Suprapubic skin (tissue), 4 donors: Measurements from ENCODE around the gene TAPBP. TPM values are rescaled to one million over a fixed set of nuclear protein-coding genes. Genes with fewer than 3 reads are reported as not detected.

Experiments used
- DNase-seq, 2 donors: peaks; one replicate each; pipeline ENCODE4 v3.0.0-alpha.2; 2019; ENCODE audit warnings: low spot score in 2 of 2
- H3K27ac ChIP-seq: fragments of 200-600 bp; sonication (generic); one replicate; pipeline ENCODE4 v1.5.1; 2019
- H3K27me3 ChIP-seq: fragments of 200-600 bp; sonication (generic); one replicate; pipeline ENCODE4 v1.5.1; 2019
- H3K36me3 ChIP-seq: fragments of 200-600 bp; sonication (generic); one replicate; pipeline ENCODE4 v1.5.1; 2019
- H3K4me1 ChIP-seq: fragments of 200-600 bp; sonication (generic); one replicate; pipeline ENCODE4 v1.5.1; 2019
- H3K4me3 ChIP-seq: fragments of 200-600 bp; sonication (generic); one replicate; pipeline ENCODE4 v1.5.1; 2019; ENCODE audit warnings: mild to moderate bottlenecking
- H3K9me3 ChIP-seq: fragments of 200-600 bp; sonication (generic); one replicate; pipeline ENCODE4 v1.5.1; 2019
- EP300 ChIP-seq: sonication (generic); formaldehyde crosslinking; IDR thresholded peaks from one replicate; pipeline ENCODE4 v1.6.1; 2017; ENCODE audit warnings: antibody characterized with exemption
- POLR2A ChIP-seq, 2 donors: fragments of 450-650 bp; IDR thresholded peaks; one replicate each; pipeline ENCODE4 v1.6.1; 2017; ENCODE audit warnings: antibody characterized with exemption in 2 of 2, mild to moderate bottlenecking in 2 of 2, moderate library complexity in 2 of 2
- POLR2AphosphoS5 ChIP-seq, 3 donors: sonication (generic); formaldehyde crosslinking; IDR thresholded peaks; one replicate each; pipeline ENCODE4 v1.6.1; 2017; ENCODE audit warnings: antibody characterized with exemption in 3 of 3
- WGBS: methylation state at CpG from one replicate; pipeline ENCODE4 v1.1.5; 2018; 5-methylcytosine and 5-hydroxymethylcytosine counted together
- total RNA-seq, 4 donors: library from RNA; depleted of rRNA; stranded (reverse); fragments of >200 nt; gene quantifications; one replicate each; pipeline ENCODE4 v1.1.0, GENCODE V29; 2016
- TF ChIP-seq, protein P1 (sequence below), 2 donors: fragments of 200-600 bp in 1 of 2; fragments of 450-650 bp in 1 of 2; sonication (generic) in 1 of 2; IDR thresholded peaks; one replicate each; pipeline ENCODE4 v1.5.1; 2016 to 2019; ENCODE audit warnings: antibody characterized with exemption in 2 of 2, mild to moderate bottlenecking in 1 of 2, moderate library complexity in 1 of 2

Gene TAPBP
- total RNA-seq, 4 donors from 2014 or later = 91.5 to 132 (median 108) TPM

DNA sequence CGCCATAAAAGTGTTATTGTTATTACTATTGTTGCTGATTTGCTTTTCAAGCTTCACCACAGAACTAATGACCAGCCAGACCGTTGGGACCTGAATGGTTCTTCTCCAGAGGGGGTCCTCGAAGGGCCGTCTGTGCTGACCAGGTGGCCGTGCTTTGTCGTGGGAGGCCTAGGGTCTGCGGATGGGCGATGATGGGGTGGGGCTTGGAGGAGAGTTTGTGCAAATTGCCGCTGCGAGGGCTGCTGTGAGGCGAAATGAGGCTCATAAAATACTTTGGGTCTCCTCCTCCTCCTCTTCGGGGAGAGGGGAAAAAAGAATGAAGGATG is 9.7 kb upstream of the TAPBP start:
- TF ChIP-seq EP300 (no peak), POLR2AphosphoS5 (IDR thresholded peaks at IDR 0.05) (no peak), POLR2A (IDR thresholded peaks at IDR 0.05) (no peak)
- TF ChIP-seq, protein P1, sequence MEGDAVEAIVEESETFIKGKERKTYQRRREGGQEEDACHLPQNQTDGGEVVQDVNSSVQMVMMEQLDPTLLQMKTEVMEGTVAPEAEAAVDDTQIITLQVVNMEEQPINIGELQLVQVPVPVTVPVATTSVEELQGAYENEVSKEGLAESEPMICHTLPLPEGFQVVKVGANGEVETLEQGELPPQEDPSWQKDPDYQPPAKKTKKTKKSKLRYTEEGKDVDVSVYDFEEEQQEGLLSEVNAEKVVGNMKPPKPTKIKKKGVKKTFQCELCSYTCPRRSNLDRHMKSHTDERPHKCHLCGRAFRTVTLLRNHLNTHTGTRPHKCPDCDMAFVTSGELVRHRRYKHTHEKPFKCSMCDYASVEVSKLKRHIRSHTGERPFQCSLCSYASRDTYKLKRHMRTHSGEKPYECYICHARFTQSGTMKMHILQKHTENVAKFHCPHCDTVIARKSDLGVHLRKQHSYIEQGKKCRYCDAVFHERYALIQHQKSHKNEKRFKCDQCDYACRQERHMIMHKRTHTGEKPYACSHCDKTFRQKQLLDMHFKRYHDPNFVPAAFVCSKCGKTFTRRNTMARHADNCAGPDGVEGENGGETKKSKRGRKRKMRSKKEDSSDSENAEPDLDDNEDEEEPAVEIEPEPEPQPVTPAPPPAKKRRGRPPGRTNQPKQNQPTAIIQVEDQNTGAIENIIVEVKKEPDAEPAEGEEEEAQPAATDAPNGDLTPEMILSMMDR (IDR thresholded peaks at IDR 0.05) = no peak
- H3K9me3 ChIP-seq = no peaks in the 10 kb centered on the region
- no peaks in the 10 kb centered on the region for H3K27me3 ChIP-seq
- peak in 1 of 2 donors; percentile 76 for DNase-seq
- under 1% methylated on average over 11 of the region's 12 CpGs for WGBS
- peak overlapping the region; percentile 83 for H3K27ac ChIP-seq
- peaks cover 48% of the 10 kb centered on the region for H3K4me1 ChIP-seq
- peak overlapping the region; percentile 69 for H3K4me3 ChIP-seq
- peaks cover 22% of the 10 kb centered on the region for H3K36me3 ChIP-seq

DNA sequence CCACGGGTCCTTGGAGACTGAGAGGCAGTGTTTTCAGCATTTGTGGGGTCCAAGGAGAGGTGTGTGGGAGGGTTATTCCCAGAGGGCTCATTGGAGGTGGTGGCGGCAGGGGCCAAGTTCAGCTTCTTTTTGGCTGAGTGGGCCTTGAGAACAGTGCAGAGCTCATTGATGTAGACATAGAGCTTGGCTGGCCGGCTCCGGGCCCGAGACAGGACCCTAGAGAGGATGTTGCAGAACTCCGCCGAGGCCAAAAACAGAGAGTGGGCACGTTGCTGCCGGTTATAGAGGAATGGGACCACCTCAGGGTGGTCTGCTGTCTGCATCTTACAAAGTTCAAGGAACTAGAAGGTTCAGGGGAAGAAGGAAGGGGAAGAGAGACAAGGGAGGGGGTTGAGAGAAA is 7.3 kb upstream of the TAPBP start:
- Histone ChIP-seq H3K4me1 (peaks cover 61% of the 10 kb centered on the region), H3K36me3 (peaks cover 22% of the 10 kb centered on the region), H3K9me3 (no peaks in the 10 kb centered on the region), H3K4me3 (peak overlapping the region; percentile 69), H3K27me3 (no peaks in the 10 kb centered on the region), H3K27ac (no peak overlapping the region)
- no peak for DNase-seq
- TF ChIP-seq POLR2A (IDR thresholded peaks at IDR 0.05) (no peak), POLR2AphosphoS5 (IDR thresholded peaks at IDR 0.05) (no peak), EP300 (no peak)
- TF ChIP-seq, protein P1 (IDR thresholded peaks at IDR 0.05) = no peak
- 73% methylated on average over 8 of the region's 9 CpGs for WGBS

DNA sequence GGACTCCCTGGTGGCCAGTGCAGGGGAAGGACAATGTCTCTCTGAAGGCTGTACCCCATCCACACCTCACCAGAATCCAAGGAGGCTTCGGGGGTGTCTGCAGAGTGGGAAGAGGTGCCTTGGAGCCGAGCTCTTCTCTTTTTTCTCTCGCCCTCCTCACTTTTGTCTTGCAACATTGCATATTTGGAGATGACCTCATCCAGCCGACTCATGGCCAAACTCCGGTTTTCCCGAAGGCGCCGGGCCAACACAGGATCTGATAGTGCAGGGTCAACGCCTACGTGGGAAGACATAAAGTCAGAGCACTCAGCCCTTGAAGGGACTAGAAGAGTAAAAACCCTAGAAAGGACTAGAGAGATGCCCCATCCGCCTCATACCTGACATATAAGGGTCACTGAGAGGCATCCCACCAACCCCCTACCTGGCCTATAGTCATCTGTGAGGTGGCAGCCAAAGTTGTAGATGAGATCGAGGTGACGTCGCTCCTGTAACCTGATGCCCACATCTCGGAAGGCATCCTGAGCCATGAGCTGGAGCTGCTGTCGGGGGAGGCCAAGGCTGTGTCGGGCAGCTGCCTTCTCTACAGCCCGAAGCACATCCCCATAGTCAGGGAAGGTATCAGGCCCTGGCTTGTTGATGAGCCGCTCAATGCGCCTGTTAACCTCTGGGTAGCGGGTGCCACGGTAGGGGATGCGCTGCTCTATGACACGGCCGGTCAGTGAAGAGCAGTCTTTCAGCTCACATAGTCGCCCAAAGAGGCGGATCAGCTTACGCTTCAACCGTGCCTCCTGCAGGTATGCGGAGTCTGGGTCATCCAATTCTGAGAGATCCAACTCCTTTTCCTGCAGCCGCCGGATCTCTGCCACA is 6.7 kb upstream of the TAPBP start:
- Histone ChIP-seq H3K27me3 (no peaks in the 10 kb centered on the region), H3K4me3 (no peak overlapping the region), H3K36me3 (peaks cover 22% of the 10 kb centered on the region), H3K27ac (peak overlapping the region; percentile 9), H3K9me3 (no peaks in the 10 kb centered on the region), H3K4me1 (peaks cover 67% of the 10 kb centered on the region)
- peak in 1 of 2 donors; percentile 76 for DNase-seq
- TF ChIP-seq EP300 (no peak), POLR2AphosphoS5 (IDR thresholded peaks at IDR 0.05) (no peak), POLR2A (IDR thresholded peaks at IDR 0.05) (no peak)
- TF ChIP-seq, protein P1 (IDR thresholded peaks at IDR 0.05) = no peak
- WGBS = 47% methylated on average over 15 of the region's 32 CpGs

DNA sequence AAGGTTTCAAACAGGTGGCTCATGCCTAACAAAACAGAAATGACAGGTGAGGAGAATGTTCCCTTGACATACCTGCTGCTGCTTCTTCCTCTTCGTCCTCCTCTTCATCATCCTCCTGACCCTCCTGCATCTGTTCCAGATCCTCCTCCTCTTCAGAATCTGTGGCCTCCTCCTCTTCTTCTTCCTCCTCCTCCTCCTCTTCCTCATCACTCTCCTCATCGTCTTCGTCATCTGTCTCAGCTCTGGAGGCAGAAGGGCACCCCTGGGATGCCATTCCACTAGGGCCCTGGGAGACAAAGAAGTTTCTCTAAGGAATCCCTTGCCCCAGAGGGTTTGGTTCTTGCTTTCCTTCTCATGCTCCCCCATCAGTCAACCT is 6.0 kb upstream of the TAPBP start:
- H3K27ac ChIP-seq = peak overlapping the region; percentile 9
- no peaks in the 10 kb centered on the region for H3K9me3 ChIP-seq
- WGBS = 82% methylated on average over 3 of the region's 3 CpGs
- H3K36me3 ChIP-seq = peaks cover 22% of the 10 kb centered on the region
- TF ChIP-seq, protein P1 (IDR thresholded peaks at IDR 0.05) = no peak
- TF ChIP-seq EP300 (no peak), POLR2AphosphoS5 (IDR thresholded peaks at IDR 0.05) (no peak), POLR2A (IDR thresholded peaks at IDR 0.05) (no peak)
- no peak overlapping the region for H3K4me3 ChIP-seq
- DNase-seq = no peak
- peaks cover 73% of the 10 kb centered on the region for H3K4me1 ChIP-seq
- H3K27me3 ChIP-seq = no peaks in the 10 kb centered on the region

DNA sequence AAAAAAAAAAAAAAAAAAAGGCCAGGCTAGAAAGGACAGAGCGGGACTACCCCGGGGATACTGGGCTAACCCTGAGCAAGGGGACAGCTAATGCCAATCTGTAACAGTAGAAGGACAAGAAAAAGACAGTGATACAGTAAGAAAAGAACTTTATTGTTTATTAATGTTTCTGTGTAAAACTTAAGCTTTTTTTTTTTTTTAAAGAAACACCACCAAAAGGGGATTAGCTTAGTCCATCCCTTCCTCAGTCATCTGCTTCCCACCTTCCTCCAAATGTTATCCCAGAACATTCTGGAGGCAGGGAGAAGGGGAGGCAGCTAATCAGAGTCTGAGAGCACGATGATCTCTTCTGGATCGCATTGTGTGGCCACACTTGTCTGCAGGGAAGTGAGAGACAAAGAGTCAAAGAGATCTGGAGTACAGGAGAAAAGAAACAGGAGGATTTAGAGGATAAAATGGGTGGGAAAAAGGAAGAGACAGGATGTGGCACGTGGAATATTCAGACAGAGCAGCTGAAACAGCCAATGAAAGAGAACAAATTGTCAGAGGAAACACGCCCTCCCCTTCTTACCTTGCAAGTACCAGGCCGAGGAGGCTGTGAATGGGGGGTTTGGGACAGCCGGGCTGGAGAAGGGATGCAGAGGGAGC is 4.7 kb upstream of the TAPBP start:
- peaks cover 73% of the 10 kb centered on the region for H3K4me1 ChIP-seq
- peak overlapping the region; percentile 50 for H3K4me3 ChIP-seq
- H3K9me3 ChIP-seq = no peaks in the 10 kb centered on the region
- WGBS = 64% methylated on average over 8 of the region's 8 CpGs
- no peak for TF ChIP-seq EP300
- TF ChIP-seq POLR2AphosphoS5 (IDR thresholded peaks at IDR 0.05) = no peak
- TF ChIP-seq, protein P1 (IDR thresholded peaks at IDR 0.05) = no peak
- TF ChIP-seq POLR2A (IDR thresholded peaks at IDR 0.05) = no peak
- no peak for DNase-seq
- no peaks in the 10 kb centered on the region for H3K27me3 ChIP-seq
- H3K36me3 ChIP-seq = peaks cover 22% of the 10 kb centered on the region
- H3K27ac ChIP-seq = peak overlapping the region; percentile 74
